ENCODE data around the gene AP1S3.
"Not testable (repeated sequence)": the region's sequence is repeated elsewhere in the genome, so short reads cannot be mapped to it uniquely, and the experiment has no call there.

Gene AP1S3

DNA sequence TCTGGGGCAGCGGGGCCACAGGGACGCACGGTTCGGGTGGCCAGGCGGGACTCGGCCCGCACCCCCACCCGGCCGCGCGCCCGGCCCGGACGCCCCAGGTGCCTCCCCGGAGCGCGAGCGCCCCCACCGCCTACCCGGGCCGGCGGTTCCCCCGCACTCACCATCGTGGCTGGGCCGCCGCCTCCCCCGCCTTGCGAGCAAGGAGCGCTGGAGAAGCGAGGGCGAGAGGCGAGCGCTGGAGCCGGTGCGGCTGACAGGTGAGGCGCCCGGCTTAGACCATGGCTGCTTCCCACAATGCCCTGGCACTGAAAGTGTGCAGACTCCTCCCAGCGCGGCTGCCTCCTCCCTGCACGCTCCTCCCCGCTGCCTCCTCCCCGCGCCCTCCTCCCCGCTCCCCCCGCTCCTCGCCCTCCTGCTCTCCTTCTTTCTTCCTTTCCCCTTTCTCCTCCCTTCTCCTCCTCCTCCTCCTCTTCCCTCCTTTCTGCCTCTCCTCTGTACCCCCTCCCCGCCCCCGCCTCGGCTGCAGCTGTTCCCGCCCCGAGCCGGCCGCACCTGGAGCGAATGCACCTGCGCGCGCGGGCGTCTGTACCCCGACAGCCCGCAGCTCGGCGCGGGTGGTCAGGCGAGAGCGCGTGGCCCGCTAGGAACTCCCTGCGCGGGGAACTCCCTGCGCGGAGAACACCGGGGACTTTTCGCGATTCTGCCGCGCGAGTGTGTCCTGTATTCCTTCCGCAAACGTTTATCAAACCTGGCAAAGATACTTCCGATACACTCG is at the start of gene AP1S3:
Gene AP1S3, minus strand, starts transcription at position 296 of the 775 bp plus-strand sequence. Its CDS starts 132 bp downstream, at position 164.
- peak; percentile 52 for DNase-seq

DNA sequence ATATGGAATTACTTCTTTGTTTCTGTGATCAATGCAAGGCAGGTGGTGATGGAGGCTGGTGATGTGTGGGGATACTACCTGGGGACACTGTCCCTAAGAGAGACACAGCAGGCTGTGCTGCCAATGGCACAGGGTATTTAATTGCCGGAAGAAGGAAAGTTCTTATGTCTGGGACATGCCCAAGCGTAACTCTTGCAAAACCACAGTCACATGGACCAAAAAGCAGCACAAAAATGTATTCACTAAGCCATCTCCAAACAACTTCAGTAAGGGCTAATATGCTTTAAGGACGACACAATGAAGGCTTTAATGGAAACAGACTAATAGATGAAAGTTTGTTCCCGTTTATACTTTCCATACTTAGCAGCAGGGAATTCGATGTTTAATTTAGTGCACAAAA is 49.7 kb upstream of the AP1S3 start:
- no peak for DNase-seq

DNA sequence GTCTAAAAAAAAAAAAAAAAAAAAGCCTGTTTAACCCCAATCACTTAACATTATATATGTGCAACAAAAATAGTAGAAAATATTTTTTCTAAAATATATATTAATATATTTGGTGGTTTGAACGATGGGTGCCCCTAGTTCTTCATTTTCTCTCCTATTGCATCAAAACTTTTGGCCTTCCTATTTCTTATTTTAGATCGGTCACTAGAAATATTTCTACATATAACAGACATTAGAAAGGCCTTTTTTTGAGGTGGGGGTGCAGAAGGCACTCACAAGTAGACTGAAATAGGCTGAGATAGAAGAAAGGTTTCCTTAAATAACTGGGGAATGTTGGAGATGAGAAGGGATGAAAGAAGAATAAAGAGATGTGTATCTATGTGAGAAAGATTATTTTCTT is 49.3 kb upstream of the AP1S3 start:
- no peak for DNase-seq

DNA sequence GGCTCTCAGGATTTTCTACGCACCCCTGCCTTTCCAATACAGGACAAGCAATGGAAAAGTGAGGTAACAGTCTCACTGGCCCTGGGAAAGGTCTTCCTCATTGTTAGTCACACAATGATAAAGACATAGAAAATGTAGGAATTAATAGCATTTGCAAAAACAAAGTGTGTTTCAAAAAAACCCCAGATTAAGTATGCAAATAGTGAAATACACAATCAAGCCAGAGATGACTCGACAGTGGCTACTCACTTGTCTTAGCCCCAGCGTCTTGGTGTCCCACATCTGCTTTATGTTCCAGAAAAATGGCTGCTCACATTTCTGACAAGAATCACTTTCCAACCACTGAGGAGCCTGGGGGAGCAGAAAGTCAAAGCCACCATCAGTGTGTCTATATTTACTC is 47.0 kb upstream of the AP1S3 start:
- DNase-seq: no peak

DNA sequence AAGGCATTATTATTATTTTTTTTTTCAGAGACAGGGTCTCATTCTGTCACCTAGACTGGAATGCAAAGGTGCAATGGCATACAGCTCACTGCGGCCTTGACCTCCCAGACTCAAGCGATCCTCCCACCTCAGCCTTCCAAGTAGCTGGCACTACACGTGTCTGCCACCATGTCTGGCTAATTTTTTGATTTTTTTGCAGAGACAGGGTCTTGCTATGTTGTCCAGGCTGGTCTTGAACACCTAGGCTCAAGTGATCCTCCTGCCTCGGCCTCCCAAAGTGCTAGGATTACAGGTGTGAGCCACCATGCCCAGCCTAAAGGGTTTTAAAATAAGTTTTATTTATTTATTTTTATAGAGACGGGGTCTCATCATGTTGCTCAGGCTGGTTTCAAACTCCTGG is 45.3 kb upstream of the AP1S3 start:
- DNase-seq: no peak

DNA sequence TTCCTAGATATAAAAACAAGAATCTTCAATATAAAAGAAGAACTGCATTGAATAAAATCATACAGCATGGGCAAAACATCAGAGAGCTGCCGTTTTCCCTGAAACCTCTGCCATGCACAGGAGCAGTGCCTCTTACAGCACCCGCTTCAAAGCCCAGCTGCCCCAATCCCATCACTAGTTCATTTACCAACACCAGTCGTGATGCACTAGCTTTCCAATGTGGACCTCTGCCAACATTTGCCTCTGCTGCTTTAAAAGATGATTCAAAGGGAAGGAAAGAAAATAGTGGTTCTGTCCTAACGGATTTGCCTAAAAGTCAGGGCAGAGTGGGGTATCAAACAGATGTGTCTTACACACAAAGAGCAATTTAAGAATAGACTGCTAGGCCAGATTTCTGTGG is 43.4 kb upstream of the AP1S3 start:
- DNase-seq: no peak

DNA sequence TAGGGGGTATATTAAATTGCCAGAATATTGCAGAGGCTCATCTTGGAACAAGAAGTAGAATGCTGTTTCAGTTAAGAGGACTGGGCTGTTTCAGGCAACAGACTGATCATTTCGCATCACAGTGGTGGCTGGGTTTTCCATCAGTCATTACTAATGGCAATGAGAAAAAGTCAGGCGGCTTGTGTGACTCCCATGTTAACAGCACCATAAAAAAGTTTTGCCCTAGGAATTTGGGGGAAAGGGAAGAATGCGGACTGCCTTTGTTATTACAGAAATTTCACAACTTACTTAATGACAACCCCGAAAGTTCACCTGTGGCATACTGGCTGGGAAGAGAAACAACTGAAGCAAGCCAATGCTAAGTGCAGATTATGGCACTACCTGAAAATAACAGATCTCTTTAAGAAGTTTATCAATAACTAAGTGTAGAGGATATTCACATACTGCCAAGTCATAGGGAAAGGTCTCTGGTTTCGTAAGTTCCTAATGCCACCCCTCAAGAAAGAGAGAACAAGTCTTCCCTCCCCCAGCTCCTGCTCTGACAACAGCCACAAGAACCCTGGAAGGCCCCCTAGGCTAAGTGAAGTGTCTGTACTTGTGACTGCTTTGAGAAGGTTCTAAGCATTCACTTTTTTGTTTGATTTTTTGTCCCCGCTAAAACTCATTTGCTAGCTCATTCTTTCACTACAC is 40.5 kb upstream of the AP1S3 start:
- DNase-seq: no peak

DNA sequence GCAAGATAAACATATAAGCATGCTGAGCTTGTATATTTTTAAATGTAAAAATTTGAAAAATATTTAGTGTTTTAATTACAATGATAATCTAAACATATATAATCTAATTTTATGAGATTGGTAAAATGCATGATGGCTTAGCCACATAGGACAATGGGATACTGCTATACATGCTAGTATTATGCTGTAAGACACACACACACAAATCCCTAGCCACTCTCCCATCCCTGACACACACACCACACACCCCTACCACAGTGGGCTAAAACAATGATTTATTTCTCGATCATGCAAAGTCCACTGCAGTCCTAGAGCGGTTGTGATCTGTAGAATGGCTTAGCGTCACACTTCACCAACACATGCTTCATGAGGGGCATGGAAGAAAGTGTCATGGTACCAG is 36.3 kb upstream of the AP1S3 start:
- DNase-seq: no peak

DNA sequence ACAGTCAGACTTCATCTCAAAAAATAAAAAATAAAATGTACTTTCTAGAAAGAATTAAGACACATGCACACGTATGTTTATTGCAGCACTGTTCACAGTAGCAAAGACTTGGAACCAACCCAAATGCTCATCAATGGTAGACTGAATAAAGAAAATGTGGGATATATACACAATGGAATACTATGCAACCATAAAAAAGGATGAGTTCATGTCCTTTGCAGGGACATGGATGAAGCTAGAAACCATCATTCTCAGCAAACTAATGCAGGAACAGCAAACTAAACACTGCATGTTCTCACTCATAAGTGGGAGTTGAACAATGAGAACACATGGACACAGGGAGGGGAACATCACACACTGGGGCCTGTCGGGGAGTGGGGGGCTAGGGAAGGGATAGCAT is 35.4 kb upstream of the AP1S3 start:
- DNase-seq: not testable (repeated sequence)

DNA sequence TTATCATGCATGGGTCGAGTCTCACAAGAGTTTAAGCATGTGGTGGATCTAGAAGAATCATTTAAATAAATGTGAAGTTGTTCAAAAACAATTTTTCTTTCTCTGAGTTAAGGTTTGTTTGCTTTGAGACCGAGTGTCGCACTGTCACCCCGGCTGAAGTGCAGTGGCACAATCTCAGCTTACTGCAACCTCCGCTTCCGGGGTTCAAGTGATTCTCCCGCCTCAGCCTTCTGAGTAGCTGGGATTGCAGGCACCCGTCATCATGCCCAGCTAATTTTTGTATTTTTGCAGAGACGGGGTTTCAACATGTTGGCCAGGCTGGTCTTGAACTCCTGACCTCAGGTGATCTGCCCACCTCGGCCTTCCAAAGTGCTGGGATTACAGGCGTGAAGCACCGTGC is 34.3 kb upstream of the AP1S3 start:
- DNase-seq: not testable (repeated sequence)

DNA sequence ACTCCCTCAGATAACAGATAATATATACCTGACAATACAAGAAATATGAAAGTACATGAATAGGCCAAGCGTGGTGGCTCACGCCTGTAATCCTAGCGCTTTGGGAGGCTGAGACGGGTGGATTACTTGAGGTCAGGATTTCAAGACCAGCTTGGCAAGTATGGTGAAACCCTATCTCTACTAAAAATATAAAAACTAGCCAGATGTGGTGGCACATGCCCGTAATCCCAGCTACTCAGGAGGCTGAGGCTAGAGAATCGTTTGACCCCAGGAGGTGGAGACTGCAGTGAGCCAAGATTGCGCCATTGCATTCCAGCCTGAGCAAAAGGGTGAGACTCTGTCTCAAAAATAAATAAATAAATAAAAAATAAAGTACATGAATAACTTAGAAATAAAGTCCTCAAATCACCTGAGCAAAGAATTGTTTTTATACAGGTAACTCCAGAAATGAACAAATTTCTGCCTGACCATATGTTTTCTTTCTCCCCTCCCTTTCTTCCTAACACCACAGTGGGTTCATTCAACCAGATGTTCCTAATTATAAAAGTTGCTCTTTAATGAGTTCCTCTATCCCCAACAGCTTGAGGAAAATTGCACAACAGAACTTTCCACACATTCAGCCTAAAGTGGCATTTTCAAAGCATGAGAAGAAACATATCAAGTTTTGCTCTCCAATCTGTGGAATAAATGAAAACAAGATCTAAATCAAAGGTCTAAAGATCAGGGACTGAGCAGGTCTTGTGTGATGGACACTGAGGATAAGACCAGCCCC is 33.6 kb upstream of the AP1S3 start:
- no peak for DNase-seq

DNA sequence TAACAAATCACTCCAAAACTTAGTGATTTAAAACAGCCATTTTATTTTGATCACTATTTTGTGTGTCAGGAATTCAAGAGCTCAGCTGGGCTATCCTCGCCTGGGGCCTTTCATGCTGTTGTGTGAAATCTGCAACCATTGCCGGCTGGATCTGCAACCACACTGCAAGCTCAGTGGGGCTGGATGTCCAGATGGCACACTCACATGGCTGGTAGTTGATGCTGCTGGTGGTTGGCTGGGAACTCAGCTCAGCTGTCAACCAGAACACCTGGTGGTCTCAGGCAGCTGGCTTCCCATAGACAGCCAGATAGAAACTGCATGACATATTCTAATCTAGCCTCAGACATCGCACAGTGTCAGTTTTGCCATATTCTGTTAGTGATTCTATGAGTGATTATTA is 30.6 kb upstream of the AP1S3 start:
- DNase-seq: no peak

DNA sequence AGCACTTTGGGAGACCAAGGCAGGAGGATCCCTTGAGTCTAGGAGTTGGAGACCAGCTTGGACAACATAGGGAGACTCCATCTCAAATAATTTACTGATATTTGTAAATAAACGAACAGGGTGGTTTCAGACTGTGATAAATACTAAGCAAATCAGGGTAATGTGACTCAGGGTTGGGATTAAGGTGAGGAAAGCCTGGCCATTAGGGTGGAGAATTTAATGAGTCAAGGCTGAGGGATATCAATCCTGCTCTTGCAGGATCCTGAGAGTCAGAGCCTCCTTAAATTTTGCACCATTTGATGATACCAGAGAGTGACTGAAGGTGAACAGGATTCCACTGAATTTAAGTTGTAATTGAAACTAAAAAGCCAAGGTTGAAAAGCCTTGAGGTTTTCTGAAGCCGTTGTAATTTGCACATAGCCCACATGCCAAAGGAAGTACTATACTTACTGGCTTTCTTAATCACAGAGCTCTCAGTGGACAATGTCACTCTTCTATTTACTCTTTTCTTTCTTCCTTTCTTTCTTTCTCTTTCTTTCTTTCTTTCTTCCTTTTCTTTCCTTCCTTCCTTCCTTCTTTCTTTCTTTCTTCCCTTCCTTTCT is 28.6 kb upstream of the AP1S3 start:
- DNase-seq: no peak

DNA sequence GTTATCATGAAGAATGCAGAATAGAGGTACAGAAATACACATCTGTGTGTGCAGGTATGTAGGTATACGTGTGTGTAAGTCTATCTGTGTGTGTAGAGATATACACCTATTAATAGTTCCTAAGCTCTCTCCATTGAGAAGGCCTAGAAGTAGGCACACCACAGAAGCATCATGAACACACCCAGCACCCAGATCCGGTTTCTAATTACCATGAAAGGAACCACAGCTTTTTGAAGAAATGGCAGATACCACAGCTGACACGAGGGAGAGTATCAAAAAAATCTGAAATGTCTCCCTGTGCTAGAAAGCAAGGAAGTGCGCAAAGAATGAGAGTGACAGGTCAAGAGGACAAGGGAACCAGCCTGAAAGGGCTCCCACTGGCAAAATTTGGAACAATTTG is 27.7 kb upstream of the AP1S3 start:
- no peak for DNase-seq

DNA sequence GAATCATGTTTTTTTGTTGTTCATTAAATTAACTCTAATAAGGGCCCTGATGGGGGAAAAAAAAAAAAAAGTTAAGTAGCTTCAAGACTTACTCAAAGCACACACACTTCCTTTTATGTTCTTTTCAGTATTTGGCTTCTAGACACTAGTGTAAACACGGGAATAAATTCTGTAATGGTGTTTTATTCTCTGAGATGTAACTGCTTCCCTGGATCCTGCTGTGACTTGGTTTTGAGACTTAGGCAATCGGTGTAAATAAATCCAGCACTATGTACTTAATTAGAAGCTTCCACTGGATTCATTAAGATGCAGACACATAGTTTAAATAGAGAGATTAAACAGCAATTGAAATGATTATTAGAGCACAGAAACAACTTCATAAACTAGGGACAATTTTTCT is 26.1 kb upstream of the AP1S3 start:
- DNase-seq: no peak

DNA sequence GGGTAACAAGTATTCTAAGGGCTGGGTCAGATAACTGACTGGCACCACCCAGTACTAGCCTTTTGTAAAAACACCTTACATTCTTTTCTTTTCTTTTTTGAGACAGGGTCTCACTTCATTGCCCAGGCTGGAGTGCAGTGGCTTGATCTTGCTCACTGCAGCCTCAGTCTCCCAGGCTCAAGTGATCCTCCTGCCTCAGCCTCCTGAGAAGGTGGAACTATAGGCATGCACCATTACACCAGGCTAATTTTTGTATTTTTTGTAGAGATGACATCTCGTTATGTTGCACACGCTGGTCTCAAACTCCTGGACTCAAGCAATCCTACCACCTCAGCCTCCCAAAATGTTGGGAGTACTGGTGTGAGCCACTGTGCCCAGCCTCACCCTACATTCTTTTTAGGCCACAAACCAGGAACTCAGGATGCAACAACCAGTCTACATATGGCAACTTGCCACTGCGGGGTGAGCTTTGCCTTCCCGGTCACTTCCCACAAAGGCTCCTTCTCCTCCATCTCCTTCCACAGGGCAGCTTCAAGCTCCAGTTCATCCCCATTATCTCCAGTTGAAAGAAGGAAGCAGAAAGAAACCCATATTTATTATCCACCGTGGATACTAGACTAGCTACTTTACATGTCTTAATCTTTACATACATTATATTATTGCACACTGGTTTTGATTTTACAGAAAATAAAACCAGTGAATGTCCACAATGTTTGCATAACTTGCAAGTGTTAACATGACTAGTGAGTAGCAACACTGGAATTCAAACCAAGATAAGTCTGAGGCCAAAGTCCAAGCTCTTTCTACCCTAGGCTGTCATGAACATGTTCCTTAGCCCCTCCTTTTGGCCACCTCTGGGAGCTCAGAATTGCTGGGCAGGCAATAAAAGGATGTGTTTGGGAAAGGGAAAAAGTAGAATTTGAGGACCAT is 23.7 kb upstream of the AP1S3 start:
- DNase-seq: no peak

DNA sequence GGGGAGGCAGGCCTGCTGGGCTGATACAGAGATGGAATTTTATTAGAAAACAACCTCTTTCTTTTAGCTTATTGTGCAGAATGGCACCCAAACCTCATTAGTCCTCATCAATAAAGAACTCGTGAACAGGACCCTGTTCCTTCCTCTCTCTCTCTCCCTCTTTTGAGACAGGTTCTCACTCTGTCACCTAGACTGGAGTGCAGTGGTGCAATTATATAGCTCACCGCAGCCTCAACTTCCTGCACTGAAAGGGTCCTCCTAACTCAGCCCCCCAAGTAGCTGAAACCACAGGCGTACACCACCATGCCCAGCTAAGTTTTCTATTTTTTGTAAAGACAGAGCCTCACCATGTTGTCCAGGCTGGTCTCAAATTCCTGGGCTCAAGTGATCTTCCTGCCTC is 21.7 kb upstream of the AP1S3 start:
- no peak for DNase-seq

DNA sequence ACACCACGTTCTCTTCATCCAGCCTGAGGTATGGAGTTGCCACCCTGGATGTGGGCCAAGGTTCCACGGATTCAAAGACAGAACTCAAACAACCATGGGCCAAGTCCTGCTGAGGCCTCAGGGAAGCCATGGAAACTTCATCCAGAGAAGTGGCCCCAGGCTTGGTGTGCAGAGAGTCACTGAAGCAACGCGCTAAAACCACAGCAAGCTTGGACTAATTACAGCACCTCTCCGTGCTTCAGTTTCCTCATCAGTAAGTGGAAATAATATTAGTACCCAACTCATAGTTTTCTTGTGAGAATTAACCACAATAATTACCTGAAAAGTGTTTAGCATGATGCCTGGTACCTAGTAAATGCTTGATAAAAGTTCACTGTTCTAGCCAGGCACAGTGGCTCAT is 19.2 kb upstream of the AP1S3 start:
- no peak for DNase-seq

DNA sequence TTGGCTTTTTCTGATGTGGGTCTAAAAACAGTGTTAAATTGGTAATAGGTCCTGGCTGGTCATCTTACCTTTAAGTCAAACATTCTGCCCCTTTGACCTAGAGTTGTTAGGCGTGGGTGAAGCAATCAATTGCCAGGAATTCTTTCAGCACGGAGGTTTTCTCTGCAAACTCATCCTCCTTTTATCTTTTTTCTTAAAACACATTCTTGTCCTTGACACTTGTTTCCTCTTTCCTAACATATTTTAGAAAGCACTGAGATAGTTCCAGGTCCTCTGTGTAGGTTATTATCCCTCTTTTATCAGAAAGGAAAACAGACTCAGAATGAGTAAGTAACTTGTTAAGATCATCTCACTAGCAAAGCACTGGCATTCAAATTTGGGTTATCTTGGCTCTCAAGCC is 18.6 kb upstream of the AP1S3 start:
- DNase-seq: no peak

DNA sequence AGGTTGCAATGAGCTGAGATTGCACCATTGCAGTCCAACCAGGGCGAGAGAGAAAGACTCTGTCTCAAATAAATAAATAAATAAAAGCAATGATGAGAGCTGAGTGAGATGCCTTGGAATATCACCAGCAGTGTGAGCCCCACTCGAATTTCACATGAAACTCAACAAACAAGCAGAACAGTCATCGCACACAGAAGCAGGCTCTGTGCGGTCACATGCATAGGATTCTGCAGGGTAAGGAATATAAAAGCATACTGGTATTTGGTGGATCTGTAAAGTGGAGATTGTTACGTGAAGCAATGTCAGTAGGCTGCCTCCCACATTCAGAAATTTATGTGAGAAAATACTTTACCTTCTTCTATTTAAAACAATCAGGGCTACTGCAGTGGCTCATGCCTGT is 18.0 kb upstream of the AP1S3 start:
- DNase-seq: no peak

DNA sequence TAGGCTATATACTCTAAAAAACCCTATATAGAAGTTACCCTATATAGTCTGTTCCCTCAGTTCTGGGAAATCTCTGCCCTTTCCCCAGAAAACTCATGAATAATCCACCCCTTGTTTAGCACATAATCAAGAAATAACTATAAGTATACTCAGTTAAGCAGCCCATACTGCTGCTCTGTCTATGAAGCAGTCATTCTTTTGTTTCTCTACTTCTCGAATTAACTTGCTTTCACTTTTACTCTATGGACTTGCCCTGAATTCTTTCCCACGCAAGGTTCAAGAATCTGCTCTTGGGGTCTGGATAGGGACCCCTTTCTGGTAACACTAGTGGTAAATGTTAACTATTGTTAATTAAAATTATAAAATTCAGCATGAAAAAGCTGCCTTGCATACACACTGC is 17.4 kb upstream of the AP1S3 start:
- no peak for DNase-seq

DNA sequence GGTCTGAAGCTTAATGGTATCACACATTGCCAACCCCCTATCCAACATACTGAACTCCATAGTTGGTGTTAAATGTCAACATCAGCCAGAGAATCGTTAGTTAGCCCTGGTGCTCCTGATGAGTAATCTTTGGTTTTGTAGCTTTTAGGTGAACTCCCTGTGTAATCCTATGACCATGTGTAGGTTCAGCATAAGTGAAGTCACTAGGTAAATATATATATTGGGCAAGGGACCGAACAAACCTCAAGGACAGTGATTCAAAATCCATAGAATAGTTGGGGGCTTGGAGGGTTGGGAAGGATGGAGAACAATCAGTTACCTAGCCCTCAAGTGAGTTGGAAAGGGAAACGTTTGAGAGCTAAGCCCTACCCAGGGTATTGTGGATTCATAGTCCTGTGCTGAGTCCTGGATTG is 16.0 kb upstream of the AP1S3 start:
- no peak for DNase-seq
